Measurements from ENCODE around the gene COL28A1.

The COL28A1 gene

GRCh38 chr7:7452652-7453051 lies 83.0 kb downstream of the COL28A1 start:
- no peak for DNase-seq

- DNase-seq, result no peak
Observed at GRCh38 chr7:7452119-7452518, 83.6 kb downstream of the COL28A1 start.

GRCh38 chr7:7449055-7449454 lies 86.6 kb downstream of the COL28A1 start:
- DNase-seq, result no peak

- no peak for DNase-seq
Observed at GRCh38 chr7:7446616-7447015, 89.1 kb downstream of the COL28A1 start.

GRCh38 chr7:7443806-7444350 lies 91.8 kb downstream of the COL28A1 start:
- DNase-seq, result no peak

- no peak for DNase-seq
Observed at GRCh38 chr7:7439564-7439963, 96.1 kb downstream of the COL28A1 start.

GRCh38 chr7:7438851-7439250 lies 96.8 kb downstream of the COL28A1 start:
- no peak for DNase-seq

GRCh38 chr7:7435978-7436377 lies 99.7 kb downstream of the COL28A1 start:
- no peak for DNase-seq

GRCh38 chr7:7434329-7434728 lies 101.3 kb downstream of the COL28A1 start:
- no peak for DNase-seq

- no peak for DNase-seq
Observed at GRCh38 chr7:7433811-7434210, 101.9 kb downstream of the COL28A1 start.

GRCh38 chr7:7432979-7433378 lies 102.7 kb downstream of the COL28A1 start:
- DNase-seq, result no peak

- no peak for DNase-seq
Observed at GRCh38 chr7:7428806-7429205, 106.9 kb downstream of the COL28A1 start.

GRCh38 chr7:7427363-7427762 lies 108.3 kb downstream of the COL28A1 start:
- no peak for DNase-seq

GRCh38 chr7:7426676-7427075 lies 109.0 kb downstream of the COL28A1 start:
- DNase-seq, result no peak

GRCh38 chr7:7425321-7425720 lies 110.4 kb downstream of the COL28A1 start:
- no peak for DNase-seq

GRCh38 chr7:7424151-7424873 lies 111.4 kb downstream of the COL28A1 start:
- DNase-seq, result peak; percentile 63

GRCh38 chr7:7422641-7423040 lies 113.0 kb downstream of the COL28A1 start:
- DNase-seq, result no peak

- DNase-seq, result no peak
Observed at GRCh38 chr7:7421826-7422225, 113.8 kb downstream of the COL28A1 start.

- no peak for DNase-seq
Observed at GRCh38 chr7:7418997-7419396, 116.7 kb downstream of the COL28A1 start.

GRCh38 chr7:7417851-7418250 lies 117.8 kb downstream of the COL28A1 start:
- DNase-seq, result no peak

- no peak for DNase-seq
Observed at GRCh38 chr7:7417414-7417813, 118.3 kb downstream of the COL28A1 start.

GRCh38 chr7:7416031-7416858 lies 119.4 kb downstream of the COL28A1 start:
- DNase-seq, result no peak

GRCh38 chr7:7414791-7415603 lies 120.7 kb downstream of the COL28A1 start:
- no peak for DNase-seq
